Kidney (tissue), 22 donors: ENCODE measurements around the gene COMTD1. TPM values are rescaled to one million over a fixed set of nuclear protein-coding genes. Genes with fewer than 3 reads are reported as not detected.

ENCODE experiments used
- DNase-seq, 5 donors: peaks; one replicate each; pipeline ENCODE4 v3.0.0-alpha.2; 2013 to 2020
- FAIRE-seq: peaks from 2 replicates; lab custom pipeline; 2012; peaks lifted over from hg19 to GRCh38; lab: Jason Lieb, UNC
- H3K27ac ChIP-seq, 2 donors: one replicate each; pipeline ENCODE4 v1.7.0; 2013; ENCODE audit warnings: low read depth in 2 of 2, low read length in 2 of 2, inconsistent platforms in 1 of 2
- H3K27me3 ChIP-seq: one replicate; pipeline ENCODE4 v1.7.1; 2013; ENCODE audit warnings: low read length, inconsistent platforms; ENCODE audit not compliant: control insufficient read depth, insufficient read depth
- H3K36me3 ChIP-seq, 3 donors: one replicate each; pipeline versions ENCODE4 v1.7.0 to v1.7.1; 2013; ENCODE audit warnings: low read length in 3 of 3, control low read depth in 1 of 3, inconsistent platforms in 1 of 3; ENCODE audit not compliant: insufficient read depth in 3 of 3, control insufficient read depth in 2 of 3
- H3K4me1 ChIP-seq, 3 donors: one replicate each; pipeline versions ENCODE4 v1.7.0 to v1.7.1; 2013; ENCODE audit warnings: low read length in 3 of 3, inconsistent platforms in 1 of 3, low read depth in 1 of 3; ENCODE audit not compliant: control insufficient read depth in 2 of 3, insufficient read depth in 2 of 3
- H3K4me3 ChIP-seq, 3 donors: one replicate each; pipeline versions ENCODE4 v1.7.0 to v1.8.1; 2013; ENCODE audit warnings: low read length in 3 of 3, control low read depth in 1 of 3, inconsistent platforms in 1 of 3
- H3K9ac ChIP-seq, 3 donors: one replicate each; pipeline versions ENCODE4 v1.7.0 to v1.7.1; 2013; ENCODE audit warnings: low read length in 3 of 3, control low read depth in 1 of 3, inconsistent platforms in 1 of 3
- H3K9me3 ChIP-seq, 3 donors: one replicate each; pipeline versions ENCODE4 v1.7.0 to v1.7.1; 2013; ENCODE audit warnings: low read length in 3 of 3, control low read depth in 1 of 3, inconsistent platforms in 1 of 3; ENCODE audit not compliant: control insufficient read depth in 2 of 3, insufficient read depth in 1 of 3
- intact Hi-C: fragments of 100-400 bp; cut with DNase I; formaldehyde crosslinking; loops from one replicate; pipeline ENCODE4 v1.11.1; 2022
- long read RNA-seq, 10 donors: library from polyadenylated mRNA in 1 of 10; unstranded in 1 of 10; transcript quantifications; one replicate each; pipeline ENCODE4 v2.0.0 and lab custom pipeline, GENCODE V29; 2021 to 2026
- polyA plus RNA-seq: library from polyadenylated mRNA; stranded (reverse); fragments of 350-450 nt; fragmentation: Illumina TruSeq; extraction: RNeasy Lipid Tissue Mini Kit (QIAGEN cat#74804); gene quantifications from one replicate; pipeline ENCODE4 v1.2.3, GENCODE V29; 2014; ENCODE audit warnings: low read depth, low replicate concordance; ENCODE audit not compliant: insufficient read depth
- total RNA-seq: library from RNA; stranded (reverse); fragmentation: NEBNext Ultra II Directional; extraction: Animal tissue kit (Norgen Biotek cat#: 25700); gene quantifications from one replicate; pipeline ENCODE4 v1.2.1, GENCODE V29; 2021
- TF ChIP-seq, protein P1 (sequence below): IDR thresholded peaks from 3 replicates; pipeline ENCODE4 v1.5.1; 2012; ENCODE audit warnings: mild to moderate bottlenecking, moderate library complexity, borderline replicate concordance; ENCODE audit not compliant: insufficient read depth; ENCODE audit errors: extremely low read depth
- donor health status: control.
- donor health status: control.
- donor health status: control.
- donor health status: control.
- donor health status: control.
- donor health status: DM: yes; HTN: yes; CAD: no.
- donor health status: Normal renal cell carcinoma (clear cell type).

Gene COMTD1
- total RNA-seq, result 26.6 TPM
- 65.3 TPM for polyA plus RNA-seq
- long read RNA-seq, donor 1, transcript COMTD1-201 (7 exons, 976 nt), result major isoform, 5 of 6 reads
- long read RNA-seq, donor 1, partial matches to known transcripts, result 0 of 6 reads
- long read RNA-seq, donor 1, other reads (novel, unspliced or antisense), result 0 of 6 reads
- long read RNA-seq, donor 2, result 0 reads
- long read RNA-seq, donor 3, transcript COMTD1-201 (7 exons, 976 nt), result major isoform, 6 of 6 reads
- long read RNA-seq, donor 3, partial matches to known transcripts, result 0 of 6 reads
- long read RNA-seq, donor 3, other reads (novel, unspliced or antisense), result 0 of 6 reads
- long read RNA-seq, donor 4, partial matches to known transcripts, result 0 of 5 reads
- long read RNA-seq, donor 4, other reads (novel, unspliced or antisense), result 0 of 5 reads
- long read RNA-seq, donor 5, result 0 reads
- long read RNA-seq, donor 6, transcript COMTD1-201 (7 exons, 976 nt), result major isoform, 8 of 9 reads
- long read RNA-seq, donor 6, partial matches to known transcripts, result 0 of 9 reads
- long read RNA-seq, donor 6, other reads (novel, unspliced or antisense), result 0 of 9 reads
- long read RNA-seq, donor 7, transcript COMTD1-201 (7 exons, 976 nt), result major isoform, 10 of 31 reads
- long read RNA-seq, donor 7, partial matches to known transcripts, result 8 of 31 reads
- long read RNA-seq, donor 7, other reads (novel, unspliced or antisense), result 10 of 31 reads
- long read RNA-seq, donor 8, partial matches to known transcripts, result 0 of 3 reads
- long read RNA-seq, donor 8, other reads (novel, unspliced or antisense), result 0 of 3 reads
- long read RNA-seq, donor 9, partial matches to known transcripts, result 0 of 4 reads
- long read RNA-seq, donor 9, other reads (novel, unspliced or antisense), result 0 of 4 reads
- long read RNA-seq, donor 10, partial matches to known transcripts, result 0 of 2 reads
- long read RNA-seq, donor 10, other reads (novel, unspliced or antisense), result 0 of 2 reads

DNA sequence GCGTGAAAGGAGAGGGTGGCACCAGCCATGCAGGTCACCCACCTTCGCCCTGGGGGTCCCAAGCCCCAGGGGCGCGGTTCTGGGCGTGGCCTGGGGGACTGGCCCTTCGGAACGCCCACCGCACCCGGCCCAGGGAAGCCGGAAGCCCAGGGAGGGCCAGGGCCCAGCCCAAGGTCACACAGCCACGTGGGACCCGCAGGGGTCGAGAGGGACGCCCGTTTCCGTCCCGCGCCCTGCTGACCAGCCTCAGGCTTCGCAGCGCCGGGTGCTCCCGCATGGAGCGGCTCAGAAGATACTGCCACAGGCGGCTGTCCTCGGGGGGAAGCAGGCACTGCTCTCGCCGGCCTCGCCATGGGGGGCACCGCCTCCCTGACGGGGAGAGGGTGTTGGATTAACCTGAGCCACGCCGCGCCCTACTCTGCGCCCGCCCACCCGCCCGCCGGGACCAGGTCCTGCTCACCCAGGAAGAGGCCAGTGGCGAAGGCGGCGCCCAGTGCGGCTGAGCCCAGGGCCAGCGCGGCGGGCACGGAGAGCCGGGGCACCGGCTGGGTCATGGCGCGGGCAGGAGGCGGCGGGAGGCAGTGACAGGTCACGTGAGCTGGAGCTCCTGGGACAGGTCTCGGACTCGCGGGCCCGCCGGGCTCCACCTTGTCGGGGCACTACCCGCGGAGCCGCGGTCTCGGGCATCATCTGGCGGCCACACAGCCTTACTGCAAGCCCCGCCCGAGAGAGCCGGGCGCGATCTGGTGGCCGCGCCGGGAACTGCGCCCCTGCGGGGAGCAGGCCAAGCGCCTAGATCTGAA is at the start of gene COMTD1:
TSS of gene COMTD1 (minus strand) at position 583 of the 803 bp plus-strand sequence. CDS start at position 554, 29 bp downstream.
- DNase-seq (peak; percentile 93 to 98 (median 95)), FAIRE-seq (no peak)
- peak within 1 kb of the TSS; percentile 30 to 72 (median 63) for H3K4me3 ChIP-seq
- peak within 1 kb of the TSS in 2 of 3 donors; percentile 66 to 73 for H3K9ac ChIP-seq
- TF ChIP-seq, protein P1, sequence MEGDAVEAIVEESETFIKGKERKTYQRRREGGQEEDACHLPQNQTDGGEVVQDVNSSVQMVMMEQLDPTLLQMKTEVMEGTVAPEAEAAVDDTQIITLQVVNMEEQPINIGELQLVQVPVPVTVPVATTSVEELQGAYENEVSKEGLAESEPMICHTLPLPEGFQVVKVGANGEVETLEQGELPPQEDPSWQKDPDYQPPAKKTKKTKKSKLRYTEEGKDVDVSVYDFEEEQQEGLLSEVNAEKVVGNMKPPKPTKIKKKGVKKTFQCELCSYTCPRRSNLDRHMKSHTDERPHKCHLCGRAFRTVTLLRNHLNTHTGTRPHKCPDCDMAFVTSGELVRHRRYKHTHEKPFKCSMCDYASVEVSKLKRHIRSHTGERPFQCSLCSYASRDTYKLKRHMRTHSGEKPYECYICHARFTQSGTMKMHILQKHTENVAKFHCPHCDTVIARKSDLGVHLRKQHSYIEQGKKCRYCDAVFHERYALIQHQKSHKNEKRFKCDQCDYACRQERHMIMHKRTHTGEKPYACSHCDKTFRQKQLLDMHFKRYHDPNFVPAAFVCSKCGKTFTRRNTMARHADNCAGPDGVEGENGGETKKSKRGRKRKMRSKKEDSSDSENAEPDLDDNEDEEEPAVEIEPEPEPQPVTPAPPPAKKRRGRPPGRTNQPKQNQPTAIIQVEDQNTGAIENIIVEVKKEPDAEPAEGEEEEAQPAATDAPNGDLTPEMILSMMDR, result peak; percentile 100
- no peaks in the 10 kb centered on the region for H3K9me3 ChIP-seq
- intact Hi-C loops, result no loop called here
- no peaks in the 10 kb centered on the region for H3K27me3 ChIP-seq
- H3K36me3 ChIP-seq, result peaks cover 6 to 21% (median 15%) of the 10 kb centered on the region in 3 donors
- peak within 1 kb of the TSS; percentile 57 to 63 for H3K27ac ChIP-seq
- peaks cover 0 to 3% (median 0%) of the 10 kb centered on the region in 3 donors for H3K4me1 ChIP-seq

DNA sequence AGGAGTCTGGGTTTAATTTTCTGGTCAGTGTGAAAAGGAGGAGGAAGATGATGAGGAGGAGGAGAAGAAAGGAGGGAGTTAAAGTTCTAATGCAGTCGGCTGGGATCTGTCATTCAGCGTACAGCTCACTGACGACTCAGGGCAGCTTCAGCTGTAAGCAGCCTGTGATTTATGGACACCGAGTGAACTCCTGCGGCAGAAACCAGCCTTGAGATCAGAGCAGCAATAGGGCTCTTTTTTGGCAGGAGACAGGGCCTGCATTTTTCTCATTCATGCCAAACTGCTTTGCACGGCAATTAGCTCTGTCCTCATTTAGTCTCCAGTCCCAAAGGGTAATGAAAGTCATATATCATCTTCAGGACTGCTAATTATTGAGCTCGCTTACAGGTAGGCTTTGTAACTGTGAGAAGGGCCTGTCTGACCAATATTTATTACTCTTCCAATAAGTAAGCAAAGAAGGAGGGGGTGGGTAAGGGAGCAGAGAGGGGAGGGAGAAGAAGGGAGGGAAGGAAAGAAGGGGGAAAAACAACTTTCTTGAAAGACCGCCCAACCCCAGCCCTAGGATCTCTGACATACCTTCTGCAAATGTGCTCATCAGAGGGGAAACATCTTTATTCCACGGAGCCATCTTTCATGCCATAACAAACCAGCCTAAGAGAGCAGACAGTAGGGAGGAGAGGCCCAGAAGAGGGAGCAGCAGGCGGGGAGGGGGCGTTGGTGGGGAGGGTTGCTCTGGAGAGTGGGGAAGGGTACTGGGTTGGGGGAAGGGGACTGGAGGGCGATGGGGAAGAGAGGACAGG is 48.1 kb upstream of the COMTD1 start:
- Histone ChIP-seq H3K27ac (peak overlapping the region; percentile 48 to 60), H3K36me3 (no peaks in the 10 kb centered on the region), H3K9ac (no peak overlapping the region), H3K9me3 (no peaks in the 10 kb centered on the region), H3K4me1 (peaks cover 3 to 8% (median 6%) of the 10 kb centered on the region in 3 donors), H3K4me3 (peak overlapping the region in 1 of 3 donors; percentile 32), H3K27me3 (no peaks in the 10 kb centered on the region)
- FAIRE-seq (no peak), DNase-seq (peak in 4 of 5 donors; percentile 91 to 97 (median 94))
- intact Hi-C loops, result no loop called here
- TF ChIP-seq, protein P1, result no peak
